Activated CD8-positive, alpha-beta memory T cell treated with anti-CD3 and anti-CD28 coated beads for 48 hours (primary cell): ENCODE data around the gene AKAP13.
"Not testable (repeated sequence)": the region's sequence is repeated elsewhere in the genome, so short reads cannot be mapped to it uniquely, and the experiment has no call there.

Source experiments
- DNase-seq, 3 experiments: peaks; one replicate each; pipeline ENCODE4 v3.0.0-alpha.2; 2020; ENCODE audit warnings: low read depth in 2 of 3, low spot score in 2 of 3

The AKAP13 gene

GRCh38 chr15:85642693-85643066 is 262.3 kb downstream of the AKAP13 start:
- no peak for DNase-seq

- no peak for DNase-seq
Measured at GRCh38 chr15:85646538-85647091, 266.2 kb downstream of the AKAP13 start.

GRCh38 chr15:85649372-85649771 is 269.0 kb downstream of the AKAP13 start:
- DNase-seq, result no peak

GRCh38 chr15:85651548-85651947 is 271.1 kb downstream of the AKAP13 start:
- DNase-seq, result no peak

GRCh38 chr15:85652457-85652856 is 272.1 kb downstream of the AKAP13 start:
- no peak for DNase-seq

GRCh38 chr15:85657132-85657531 is 276.7 kb downstream of the AKAP13 start:
- DNase-seq, result no peak

- DNase-seq, result no peak
Measured at GRCh38 chr15:85658816-85659215, 278.4 kb downstream of the AKAP13 start.

GRCh38 chr15:85661859-85662258 is 281.5 kb downstream of the AKAP13 start:
- DNase-seq, result no peak

- DNase-seq, result not testable (repeated sequence)
Measured at GRCh38 chr15:85665677-85666076, 285.3 kb downstream of the AKAP13 start.

- DNase-seq, result no peak
Measured at GRCh38 chr15:85667491-85668424, 287.4 kb downstream of the AKAP13 start.

- DNase-seq, result no peak
Measured at GRCh38 chr15:85671156-85671555, 290.8 kb downstream of the AKAP13 start.

GRCh38 chr15:85672332-85673084 is 292.1 kb downstream of the AKAP13 start:
- DNase-seq, result no peak

GRCh38 chr15:85673326-85673725 is 292.9 kb downstream of the AKAP13 start:
- DNase-seq, result no peak

- DNase-seq, result no peak
Measured at GRCh38 chr15:85676342-85677098, 296.1 kb downstream of the AKAP13 start.

- DNase-seq, result no peak
Measured at GRCh38 chr15:85679231-85679630, 298.8 kb downstream of the AKAP13 start.

- DNase-seq, result no peak
Measured at GRCh38 chr15:85681386-85681785, 301.0 kb downstream of the AKAP13 start.

GRCh38 chr15:85684174-85684710 is 303.8 kb downstream of the AKAP13 start:
- DNase-seq, result no peak

GRCh38 chr15:85685356-85685755 is 305.0 kb downstream of the AKAP13 start:
- no peak for DNase-seq

GRCh38 chr15:85687329-85687728 is 306.9 kb downstream of the AKAP13 start:
- no peak for DNase-seq

- DNase-seq, result no peak
Measured at GRCh38 chr15:85688711-85689110, 308.3 kb downstream of the AKAP13 start.

- DNase-seq, result no peak
Measured at GRCh38 chr15:85689729-85690128, 309.3 kb downstream of the AKAP13 start.
